GM23338 (cell line): ENCODE results near the gene FRG2B. TPM values are rescaled to one million over a fixed set of nuclear protein-coding genes. Genes with fewer than 3 reads are reported as not detected.

ENCODE experiments used
- ATAC-seq: fragments of 200-7000 bp; cut with Tn5 transposase; 3 replicates; pipeline ENCODE4 v1.9.1; 2020
- DNase-seq: peaks from one replicate; pipeline ENCODE4 v3.0.0-alpha.2; 2015; ENCODE audit warnings: low spot score
- H2AFZ ChIP-seq: fragments of 200-600 bp; sonication (generic); 2 replicates; pipeline ENCODE4 v1.8.0; 2016; ENCODE audit warnings: antibody characterized with exemption, mild to moderate bottlenecking, moderate library complexity
- H3F3A ChIP-seq: fragments of 200-600 bp; sonication (generic); replicated peaks from 2 replicates; pipeline ENCODE4 v1.8.0; 2017; ENCODE audit warnings: antibody characterized with exemption, mixed run types, low read depth
- H3K27ac ChIP-seq: fragments of 200-600 bp; sonication (generic); 2 replicates; pipeline ENCODE4 v1.6.1; 2016; ENCODE audit warnings: low read depth
- H3K27me3 ChIP-seq: fragments of 200-600 bp; sonication (generic); 2 replicates; pipeline ENCODE4 v1.8.0; 2016; ENCODE audit warnings: mild to moderate bottlenecking, mixed run types, moderate library complexity; ENCODE audit not compliant: insufficient read depth
- H3K36me3 ChIP-seq: fragments of 200-600 bp; sonication (generic); 2 replicates; pipeline ENCODE4 v1.8.0; 2016; ENCODE audit warnings: mild to moderate bottlenecking; ENCODE audit not compliant: insufficient read depth
- H3K4me1 ChIP-seq: fragments of 200-600 bp; sonication (generic); 2 replicates; pipeline ENCODE4 v1.8.0; 2016; ENCODE audit warnings: mild to moderate bottlenecking, moderate library complexity; ENCODE audit not compliant: insufficient read depth
- H3K4me2 ChIP-seq: fragments of 200-600 bp; sonication (generic); 2 replicates; pipeline ENCODE4 v1.7.1; 2017; ENCODE audit warnings: mixed run types
- H3K4me3 ChIP-seq: fragments of 200-600 bp; sonication (generic); 2 replicates; pipeline ENCODE4 v1.6.1; 2016; ENCODE audit warnings: mixed run types
- H3K79me2 ChIP-seq: fragments of 200-600 bp; sonication (generic); replicated peaks from 2 replicates; pipeline ENCODE4 v1.8.0; 2017; ENCODE audit warnings: mild to moderate bottlenecking; ENCODE audit not compliant: insufficient read depth
- H3K9me2 ChIP-seq: fragments of 200-600 bp; sonication (generic); 2 replicates; pipeline ENCODE4 v1.8.0; 2017; ENCODE audit not compliant: insufficient read depth
- H4K20me1 ChIP-seq: fragments of 200-600 bp; sonication (generic); replicated peaks from 2 replicates; pipeline ENCODE4 v1.8.0; 2017; ENCODE audit warnings: mild to moderate bottlenecking; ENCODE audit not compliant: insufficient read depth
- H3K27ac Mint-ChIP-seq: 2 replicates; pipeline ENCODE4 v1.8.0; 2020; ENCODE audit warnings: inconsistent platforms, mild to moderate bottlenecking, moderate library complexity, mixed read lengths
- H3K27me3 Mint-ChIP-seq: 3 replicates; pipeline ENCODE4 v1.8.0; 2022; ENCODE audit warnings: low read depth, mild to moderate bottlenecking, moderate library complexity, mixed read lengths, inconsistent platforms; ENCODE audit not compliant: insufficient read depth, poor library complexity
- H3K36me3 Mint-ChIP-seq: 3 replicates; pipeline ENCODE4 v1.8.0; 2021; ENCODE audit warnings: low read depth, mild to moderate bottlenecking, inconsistent platforms, moderate library complexity, mixed read lengths
- H3K4me1 Mint-ChIP-seq: 3 replicates; pipeline ENCODE4 v1.8.0; 2020; ENCODE audit warnings: mild to moderate bottlenecking, inconsistent platforms, mixed read lengths
- H3K4me3 Mint-ChIP-seq: 3 replicates; pipeline ENCODE4 v1.8.0; 2021; ENCODE audit warnings: moderate library complexity, mild to moderate bottlenecking, inconsistent platforms, mixed read lengths
- H3K9me3 Mint-ChIP-seq: 3 replicates; pipeline ENCODE4 v1.8.0; 2020; ENCODE audit warnings: moderate library complexity, mild to moderate bottlenecking, inconsistent platforms, mixed read lengths
- CREB1 ChIP-seq: fragments of 250-450 bp; sonication (Bioruptor Pico); IDR thresholded peaks from 2 replicates; pipeline ENCODE4 v1.5.0; 2020; ENCODE audit warnings: low read depth, mild to moderate bottlenecking, moderate library complexity
- CTCF ChIP-seq, 2 experiments: fragments of 200-600 bp in 1 of 2; sonication (generic) in 1 of 2; conservative IDR thresholded peaks; 2 replicates each; pipeline versions ENCODE4 v1.5.1 to v1.6.1; 2016 to 2017; ENCODE audit warnings: antibody characterized with exemption in 2 of 2, low read depth in 2 of 2, mild to moderate bottlenecking in 2 of 2, moderate library complexity in 1 of 2
- EZH2 ChIP-seq: fragments of 200-600 bp; sonication (generic); IDR thresholded peaks from one replicate; pipeline ENCODE4 v1.8.0; 2017; ENCODE audit warnings: antibody characterized with exemption, mild to moderate bottlenecking, low read depth; ENCODE audit not compliant: unreplicated experiment
- EZH2phosphoT487 ChIP-seq: fragments of 200-600 bp; sonication (generic); IDR thresholded peaks from one replicate; pipeline ENCODE4 v1.8.1; 2018; ENCODE audit warnings: antibody characterized with exemption; ENCODE audit not compliant: unreplicated experiment
- JUNB ChIP-seq: IDR thresholded peaks from one replicate; pipeline ENCODE4 v1.6.1; 2016; ENCODE audit warnings: antibody characterized with exemption; ENCODE audit not compliant: unreplicated experiment
- NANOG ChIP-seq: IDR thresholded peaks from 2 replicates; pipeline ENCODE4 v1.6.1; 2016; ENCODE audit warnings: antibody characterized with exemption, borderline replicate concordance
- POLR2AphosphoS5 ChIP-seq: IDR thresholded peaks from 2 replicates; pipeline ENCODE4 v1.6.1; 2016; ENCODE audit warnings: antibody characterized with exemption, low read depth
- STAT1 ChIP-seq: IDR thresholded peaks from one replicate; pipeline ENCODE4 v1.6.1; 2016; ENCODE audit warnings: antibody characterized with exemption; ENCODE audit not compliant: unreplicated experiment
- ZNF114 ChIP-seq: fragments of 250-450 bp; sonication (Bioruptor Pico); IDR thresholded peaks from 2 replicates; pipeline ENCODE4 v1.5.0; 2020; ENCODE audit warnings: mild to moderate bottlenecking, moderate library complexity
- ZNF331 ChIP-seq: fragments of 250-450 bp; sonication (Bioruptor Pico); IDR thresholded peaks from 2 replicates; pipeline ENCODE4 v1.5.0; 2020; ENCODE audit warnings: low read depth, mild to moderate bottlenecking, moderate library complexity
- polyA plus RNA-seq: library from polyadenylated mRNA; unstranded; fragments of >200 nt; fragmentation: Nextera tagmentation; extraction: Ambion mirVana; gene quantifications from 2 replicates; pipeline ENCODE4 v1.2.1, GENCODE V29; 2016
- total RNA-seq: library from RNA; depleted of rRNA; stranded (reverse); fragments of >200 nt; shearing (Covaris generic); gene quantifications from 2 replicates; pipeline ENCODE4 v1.2.3, GENCODE V29; 2014
- TF ChIP-seq, protein P1 (sequence below): IDR thresholded peaks from one replicate; pipeline ENCODE4 v1.6.1; 2018; ENCODE audit warnings: antibody characterized with exemption; ENCODE audit not compliant: unreplicated experiment
- TF ChIP-seq, protein P2 (sequence below): IDR thresholded peaks from 2 replicates; pipeline ENCODE4 v1.6.1; 2016; ENCODE audit warnings: antibody characterized with exemption
- TF ChIP-seq, protein P3 (sequence below): fragments of 250-450 bp; sonication (Bioruptor Pico); IDR thresholded peaks from 2 replicates; pipeline ENCODE4 v1.5.0; 2020; ENCODE audit warnings: mild to moderate bottlenecking, moderate library complexity

Gene FRG2B
- total and polyA plus RNA-seq, 2 experiments from 2014 or later, result not detected

DNA sequence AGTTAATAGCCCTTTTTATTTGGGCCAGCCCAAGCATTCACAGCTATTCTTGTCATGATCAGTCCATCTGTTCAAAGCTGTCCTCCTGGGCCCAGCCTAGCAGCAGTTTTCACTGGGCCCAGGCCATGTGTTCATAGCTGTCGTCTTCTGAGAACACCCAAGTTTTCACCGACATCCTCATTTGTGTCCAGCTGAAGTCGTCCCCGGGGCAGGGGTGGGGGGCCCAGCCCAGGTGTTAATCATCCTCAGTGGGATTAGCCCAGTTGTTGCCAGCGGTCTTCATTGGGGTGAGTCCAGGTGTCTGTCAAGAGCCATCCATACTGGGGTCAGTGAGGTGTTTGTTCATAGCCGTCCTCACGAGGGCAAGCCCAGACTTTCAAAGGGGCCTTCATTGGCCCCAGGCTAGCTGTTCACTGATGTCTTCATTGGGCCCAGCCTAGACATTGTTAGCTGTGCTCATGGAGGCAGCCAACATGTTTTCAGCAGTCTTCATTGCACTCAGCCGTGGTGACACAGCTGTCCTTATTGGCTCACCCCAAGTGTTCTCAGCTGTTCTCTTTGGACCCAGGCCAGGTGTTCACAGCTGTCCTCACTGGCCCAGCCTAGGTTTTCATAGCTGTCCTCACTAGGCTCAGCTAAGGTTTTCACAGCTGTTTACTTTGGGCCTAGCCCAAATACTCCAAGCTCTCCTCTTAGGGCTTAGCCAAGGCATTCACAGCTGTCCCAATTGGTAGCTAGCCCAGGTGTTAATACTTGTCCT, 10.0 kb downstream of the FRG2B start:
- H3K9me3 Mint-ChIP-seq, result peaks cover 83% of the 10 kb centered on the region

More for the DNA sequence above, 10.0 kb downstream of the FRG2B start:
- Histone ChIP-seq H3K4me3 (no peak overlapping the region), H3F3A (no peaks in the 10 kb centered on the region), H3K4me2 (no peak overlapping the region), H4K20me1 (no peaks in the 10 kb centered on the region), H2AFZ (no peak overlapping the region), H3K79me2 (no peaks in the 10 kb centered on the region), H3K9me2 (no peaks in the 10 kb centered on the region), H3K27me3 (peaks cover 18% of the 10 kb centered on the region), H3K27ac (no peak overlapping the region), H3K4me1 (no peaks in the 10 kb centered on the region), H3K36me3 (no peaks in the 10 kb centered on the region)
- ATAC-seq, result no peak
- Mint-ChIP-seq H3K36me3 (no peaks in the 10 kb centered on the region), H3K27me3 (peaks cover 22% of the 10 kb centered on the region), H3K4me3 (no peak overlapping the region), H3K4me1 (no peaks in the 10 kb centered on the region), H3K27ac (no peak overlapping the region)
- TF ChIP-seq CTCF (conservative IDR thresholded peaks at IDR 0.05; ENCODE audit: low read depth in 2 of 2) (no peak), EZH2phosphoT487 (no peak), CREB1 (CRISPR knock-in tag) (no peak), POLR2AphosphoS5 (no peak), STAT1 (no peak), EZH2 (no peak), ZNF331 (CRISPR knock-in tag) (no peak), NANOG (no peak), JUNB (no peak), ZNF114 (no peak)
- TF ChIP-seq, protein P1, sequence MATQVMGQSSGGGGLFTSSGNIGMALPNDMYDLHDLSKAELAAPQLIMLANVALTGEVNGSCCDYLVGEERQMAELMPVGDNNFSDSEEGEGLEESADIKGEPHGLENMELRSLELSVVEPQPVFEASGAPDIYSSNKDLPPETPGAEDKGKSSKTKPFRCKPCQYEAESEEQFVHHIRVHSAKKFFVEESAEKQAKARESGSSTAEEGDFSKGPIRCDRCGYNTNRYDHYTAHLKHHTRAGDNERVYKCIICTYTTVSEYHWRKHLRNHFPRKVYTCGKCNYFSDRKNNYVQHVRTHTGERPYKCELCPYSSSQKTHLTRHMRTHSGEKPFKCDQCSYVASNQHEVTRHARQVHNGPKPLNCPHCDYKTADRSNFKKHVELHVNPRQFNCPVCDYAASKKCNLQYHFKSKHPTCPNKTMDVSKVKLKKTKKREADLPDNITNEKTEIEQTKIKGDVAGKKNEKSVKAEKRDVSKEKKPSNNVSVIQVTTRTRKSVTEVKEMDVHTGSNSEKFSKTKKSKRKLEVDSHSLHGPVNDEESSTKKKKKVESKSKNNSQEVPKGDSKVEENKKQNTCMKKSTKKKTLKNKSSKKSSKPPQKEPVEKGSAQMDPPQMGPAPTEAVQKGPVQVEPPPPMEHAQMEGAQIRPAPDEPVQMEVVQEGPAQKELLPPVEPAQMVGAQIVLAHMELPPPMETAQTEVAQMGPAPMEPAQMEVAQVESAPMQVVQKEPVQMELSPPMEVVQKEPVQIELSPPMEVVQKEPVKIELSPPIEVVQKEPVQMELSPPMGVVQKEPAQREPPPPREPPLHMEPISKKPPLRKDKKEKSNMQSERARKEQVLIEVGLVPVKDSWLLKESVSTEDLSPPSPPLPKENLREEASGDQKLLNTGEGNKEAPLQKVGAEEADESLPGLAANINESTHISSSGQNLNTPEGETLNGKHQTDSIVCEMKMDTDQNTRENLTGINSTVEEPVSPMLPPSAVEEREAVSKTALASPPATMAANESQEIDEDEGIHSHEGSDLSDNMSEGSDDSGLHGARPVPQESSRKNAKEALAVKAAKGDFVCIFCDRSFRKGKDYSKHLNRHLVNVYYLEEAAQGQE, result no peak
- TF ChIP-seq, protein P2, sequence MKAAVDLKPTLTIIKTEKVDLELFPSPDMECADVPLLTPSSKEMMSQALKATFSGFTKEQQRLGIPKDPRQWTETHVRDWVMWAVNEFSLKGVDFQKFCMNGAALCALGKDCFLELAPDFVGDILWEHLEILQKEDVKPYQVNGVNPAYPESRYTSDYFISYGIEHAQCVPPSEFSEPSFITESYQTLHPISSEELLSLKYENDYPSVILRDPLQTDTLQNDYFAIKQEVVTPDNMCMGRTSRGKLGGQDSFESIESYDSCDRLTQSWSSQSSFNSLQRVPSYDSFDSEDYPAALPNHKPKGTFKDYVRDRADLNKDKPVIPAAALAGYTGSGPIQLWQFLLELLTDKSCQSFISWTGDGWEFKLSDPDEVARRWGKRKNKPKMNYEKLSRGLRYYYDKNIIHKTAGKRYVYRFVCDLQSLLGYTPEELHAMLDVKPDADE, result no peak
- TF ChIP-seq, protein P3, sequence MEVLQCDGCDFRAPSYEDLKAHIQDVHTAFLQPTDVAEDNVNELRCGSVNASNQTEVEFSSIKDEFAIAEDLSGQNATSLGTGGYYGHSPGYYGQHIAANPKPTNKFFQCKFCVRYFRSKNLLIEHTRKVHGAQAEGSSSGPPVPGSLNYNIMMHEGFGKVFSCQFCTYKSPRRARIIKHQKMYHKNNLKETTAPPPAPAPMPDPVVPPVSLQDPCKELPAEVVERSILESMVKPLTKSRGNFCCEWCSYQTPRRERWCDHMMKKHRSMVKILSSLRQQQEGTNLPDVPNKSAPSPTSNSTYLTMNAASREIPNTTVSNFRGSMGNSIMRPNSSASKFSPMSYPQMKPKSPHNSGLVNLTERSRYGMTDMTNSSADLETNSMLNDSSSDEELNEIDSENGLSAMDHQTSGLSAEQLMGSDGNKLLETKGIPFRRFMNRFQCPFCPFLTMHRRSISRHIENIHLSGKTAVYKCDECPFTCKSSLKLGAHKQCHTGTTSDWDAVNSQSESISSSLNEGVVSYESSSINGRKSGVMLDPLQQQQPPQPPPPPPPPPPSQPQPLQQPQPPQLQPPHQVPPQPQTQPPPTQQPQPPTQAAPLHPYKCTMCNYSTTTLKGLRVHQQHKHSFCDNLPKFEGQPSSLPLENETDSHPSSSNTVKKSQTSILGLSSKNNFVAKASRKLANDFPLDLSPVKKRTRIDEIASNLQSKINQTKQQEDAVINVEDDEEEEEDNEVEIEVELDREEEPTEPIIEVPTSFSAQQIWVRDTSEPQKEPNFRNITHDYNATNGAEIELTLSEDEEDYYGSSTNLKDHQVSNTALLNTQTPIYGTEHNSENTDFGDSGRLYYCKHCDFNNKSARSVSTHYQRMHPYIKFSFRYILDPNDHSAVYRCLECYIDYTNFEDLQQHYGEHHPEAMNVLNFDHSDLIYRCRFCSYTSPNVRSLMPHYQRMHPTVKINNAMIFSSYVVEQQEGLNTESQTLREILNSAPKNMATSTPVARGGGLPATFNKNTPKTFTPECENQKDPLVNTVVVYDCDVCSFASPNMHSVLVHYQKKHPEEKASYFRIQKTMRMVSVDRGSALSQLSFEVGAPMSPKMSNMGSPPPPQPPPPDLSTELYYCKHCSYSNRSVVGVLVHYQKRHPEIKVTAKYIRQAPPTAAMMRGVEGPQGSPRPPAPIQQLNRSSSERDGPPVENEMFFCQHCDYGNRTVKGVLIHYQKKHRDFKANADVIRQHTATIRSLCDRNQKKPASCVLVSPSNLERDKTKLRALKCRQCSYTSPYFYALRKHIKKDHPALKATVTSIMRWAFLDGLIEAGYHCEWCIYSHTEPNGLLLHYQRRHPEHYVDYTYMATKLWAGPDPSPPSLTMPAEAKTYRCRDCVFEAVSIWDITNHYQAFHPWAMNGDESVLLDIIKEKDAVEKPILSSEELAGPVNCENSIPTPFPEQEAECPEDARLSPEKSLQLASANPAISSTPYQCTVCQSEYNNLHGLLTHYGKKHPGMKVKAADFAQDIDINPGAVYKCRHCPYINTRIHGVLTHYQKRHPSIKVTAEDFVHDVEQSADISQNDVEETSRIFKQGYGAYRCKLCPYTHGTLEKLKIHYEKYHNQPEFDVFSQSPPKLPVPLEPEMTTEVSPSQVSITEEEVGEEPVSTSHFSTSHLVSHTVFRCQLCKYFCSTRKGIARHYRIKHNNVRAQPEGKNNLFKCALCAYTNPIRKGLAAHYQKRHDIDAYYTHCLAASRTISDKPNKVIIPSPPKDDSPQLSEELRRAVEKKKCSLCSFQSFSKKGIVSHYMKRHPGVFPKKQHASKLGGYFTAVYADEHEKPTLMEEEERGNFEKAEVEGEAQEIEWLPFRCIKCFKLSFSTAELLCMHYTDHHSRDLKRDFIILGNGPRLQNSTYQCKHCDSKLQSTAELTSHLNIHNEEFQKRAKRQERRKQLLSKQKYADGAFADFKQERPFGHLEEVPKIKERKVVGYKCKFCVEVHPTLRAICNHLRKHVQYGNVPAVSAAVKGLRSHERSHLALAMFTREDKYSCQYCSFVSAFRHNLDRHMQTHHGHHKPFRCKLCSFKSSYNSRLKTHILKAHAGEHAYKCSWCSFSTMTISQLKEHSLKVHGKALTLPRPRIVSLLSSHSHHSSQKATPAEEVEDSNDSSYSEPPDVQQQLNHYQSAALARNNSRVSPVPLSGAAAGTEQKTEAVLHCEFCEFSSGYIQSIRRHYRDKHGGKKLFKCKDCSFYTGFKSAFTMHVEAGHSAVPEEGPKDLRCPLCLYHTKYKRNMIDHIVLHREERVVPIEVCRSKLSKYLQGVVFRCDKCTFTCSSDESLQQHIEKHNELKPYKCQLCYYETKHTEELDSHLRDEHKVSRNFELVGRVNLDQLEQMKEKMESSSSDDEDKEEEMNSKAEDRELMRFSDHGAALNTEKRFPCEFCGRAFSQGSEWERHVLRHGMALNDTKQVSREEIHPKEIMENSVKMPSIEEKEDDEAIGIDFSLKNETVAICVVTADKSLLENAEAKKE (CRISPR knock-in tag), result no peak
- no peak for DNase-seq
